ENCODE results near the gene POM121L2.

DNA sequence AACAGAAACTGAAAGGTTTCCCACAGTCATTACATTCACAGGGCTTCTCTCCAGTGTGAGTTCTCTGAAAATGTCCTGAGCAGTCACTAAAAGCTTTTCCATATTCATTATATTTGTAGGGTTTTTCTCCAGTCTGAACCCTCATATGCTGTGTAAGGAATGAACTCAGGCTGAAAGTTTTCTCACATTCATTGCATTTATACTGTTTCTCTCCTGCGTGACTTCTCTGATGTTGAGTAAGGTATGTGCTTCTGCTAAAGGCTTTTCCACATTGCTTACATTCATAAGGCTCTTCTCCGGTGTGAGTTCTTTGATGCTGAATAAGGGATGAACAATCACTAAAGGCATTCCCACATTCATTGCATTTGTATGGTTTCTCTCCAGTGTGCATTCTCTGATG is 46.7 kb upstream of the POM121L2 start:
- TF ChIP-seq, protein P1, sequence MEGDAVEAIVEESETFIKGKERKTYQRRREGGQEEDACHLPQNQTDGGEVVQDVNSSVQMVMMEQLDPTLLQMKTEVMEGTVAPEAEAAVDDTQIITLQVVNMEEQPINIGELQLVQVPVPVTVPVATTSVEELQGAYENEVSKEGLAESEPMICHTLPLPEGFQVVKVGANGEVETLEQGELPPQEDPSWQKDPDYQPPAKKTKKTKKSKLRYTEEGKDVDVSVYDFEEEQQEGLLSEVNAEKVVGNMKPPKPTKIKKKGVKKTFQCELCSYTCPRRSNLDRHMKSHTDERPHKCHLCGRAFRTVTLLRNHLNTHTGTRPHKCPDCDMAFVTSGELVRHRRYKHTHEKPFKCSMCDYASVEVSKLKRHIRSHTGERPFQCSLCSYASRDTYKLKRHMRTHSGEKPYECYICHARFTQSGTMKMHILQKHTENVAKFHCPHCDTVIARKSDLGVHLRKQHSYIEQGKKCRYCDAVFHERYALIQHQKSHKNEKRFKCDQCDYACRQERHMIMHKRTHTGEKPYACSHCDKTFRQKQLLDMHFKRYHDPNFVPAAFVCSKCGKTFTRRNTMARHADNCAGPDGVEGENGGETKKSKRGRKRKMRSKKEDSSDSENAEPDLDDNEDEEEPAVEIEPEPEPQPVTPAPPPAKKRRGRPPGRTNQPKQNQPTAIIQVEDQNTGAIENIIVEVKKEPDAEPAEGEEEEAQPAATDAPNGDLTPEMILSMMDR (IDR thresholded peaks at IDR 0.05), result no peak
- TF ChIP-seq POLR2A (IDR thresholded peaks at IDR 0.05), result no peak
- no peak for TF ChIP-seq POLR2AphosphoS5 (IDR thresholded peaks at IDR 0.05)

All from suprapubic skin (tissue), 4 donors.